ENCODE data around the gene FNIP1.
"Not testable (repeated sequence)": the region's sequence is repeated elsewhere in the genome, so short reads cannot be mapped to it uniquely, and the experiment has no call there.

The FNIP1 gene

GRCh38 chr5:131635684-131636572 lies 160.9 kb downstream of the FNIP1 start:
- DNase-seq (ENCODE audit: low read depth) = no peak

GRCh38 chr5:131634996-131635683 lies 161.7 kb downstream of the FNIP1 start, which contains the start of gene RAPGEF6:
Gene RAPGEF6 (minus strand): TSS chr5:131635229. CDS start chr5:131635030, 199 bp downstream.
- peak; percentile 95 for DNase-seq (ENCODE audit: low read depth)

- peak; percentile 44 for DNase-seq (ENCODE audit: low read depth)
These were observed 162.2 kb downstream of the FNIP1 start for GRCh38 chr5:131634666-131634995.

GRCh38 chr5:131634238-131634637 lies 162.6 kb downstream of the FNIP1 start:
- no peak for DNase-seq (ENCODE audit: low read depth)

GRCh38 chr5:131633830-131634229 lies 163.0 kb downstream of the FNIP1 start:
- DNase-seq (ENCODE audit: low read depth) = no peak

- no peak for DNase-seq (ENCODE audit: low read depth)
These were observed 165.9 kb downstream of the FNIP1 start for GRCh38 chr5:131630963-131631350.

GRCh38 chr5:131630208-131630962 lies 166.4 kb downstream of the FNIP1 start:
- no peak for DNase-seq (ENCODE audit: low read depth)

- DNase-seq (ENCODE audit: low read depth) = no peak
These were observed 167.8 kb downstream of the FNIP1 start for GRCh38 chr5:131628990-131629389.

GRCh38 chr5:131627207-131627865 lies 169.5 kb downstream of the FNIP1 start:
- DNase-seq (ENCODE audit: low read depth) = no peak

- no peak for DNase-seq (ENCODE audit: low read depth)
These were observed 174.2 kb downstream of the FNIP1 start for GRCh38 chr5:131622633-131623032.

GRCh38 chr5:131621164-131621563 lies 175.7 kb downstream of the FNIP1 start:
- not testable (repeated sequence) for DNase-seq (ENCODE audit: low read depth)

GRCh38 chr5:131619102-131619501 lies 177.7 kb downstream of the FNIP1 start:
- DNase-seq (ENCODE audit: low read depth) = no peak

GRCh38 chr5:131617140-131617822 lies 179.5 kb downstream of the FNIP1 start:
- no peak for DNase-seq (ENCODE audit: low read depth)

GRCh38 chr5:131615957-131616356 lies 180.9 kb downstream of the FNIP1 start:
- DNase-seq (ENCODE audit: low read depth) = no peak

- no peak for DNase-seq (ENCODE audit: low read depth)
These were observed 183.4 kb downstream of the FNIP1 start for GRCh38 chr5:131613423-131613822.

- no peak for DNase-seq (ENCODE audit: low read depth)
These were observed 185.8 kb downstream of the FNIP1 start for GRCh38 chr5:131611064-131611381.

- DNase-seq (ENCODE audit: low read depth) = no peak
These were observed 186.4 kb downstream of the FNIP1 start for GRCh38 chr5:131610198-131611063.

- no peak for DNase-seq (ENCODE audit: low read depth)
These were observed 187.0 kb downstream of the FNIP1 start for GRCh38 chr5:131609774-131610173.

GRCh38 chr5:131608597-131608996 lies 188.2 kb downstream of the FNIP1 start:
- DNase-seq (ENCODE audit: low read depth) = no peak

GRCh38 chr5:131607903-131608540 lies 188.8 kb downstream of the FNIP1 start:
- DNase-seq (ENCODE audit: low read depth) = no peak
